GM12875 (cell line): ENCODE results near the gene SPRY1.

Experiments
- H3K4me3 ChIP-seq: one replicate; pipeline ENCODE4 v1.5.1; 2011; ENCODE audit warnings: low read depth, low read length, control low read depth
- TF ChIP-seq, protein P1 (sequence below): IDR thresholded peaks from 2 replicates; pipeline ENCODE4 v1.5.1; 2011; ENCODE audit warnings: low read depth, mild to moderate bottlenecking, control low read depth, inconsistent platforms, low read length, moderate library complexity, borderline replicate concordance; ENCODE audit not compliant: insufficient read depth

SPRY1 gene

DNA sequence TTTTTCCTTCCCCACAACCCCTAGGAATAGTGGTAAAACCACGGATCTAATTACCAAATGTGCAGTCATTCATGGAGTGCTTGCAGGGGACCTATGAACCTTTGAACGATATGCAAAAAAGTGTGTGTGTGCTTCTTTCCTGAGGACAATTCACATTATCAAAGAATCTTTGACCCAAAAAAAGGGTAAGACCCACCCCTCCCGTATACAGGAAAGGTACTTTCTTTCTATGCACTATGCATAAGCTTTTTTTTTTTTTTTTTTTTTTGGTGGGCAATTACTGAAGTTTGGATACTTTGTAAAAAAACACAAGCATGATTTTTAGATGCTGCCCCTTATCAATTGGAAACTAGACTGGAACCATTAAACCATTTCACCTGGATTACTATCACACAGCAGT is 31.4 kb downstream of the SPRY1 start:
- TF ChIP-seq, protein P1, sequence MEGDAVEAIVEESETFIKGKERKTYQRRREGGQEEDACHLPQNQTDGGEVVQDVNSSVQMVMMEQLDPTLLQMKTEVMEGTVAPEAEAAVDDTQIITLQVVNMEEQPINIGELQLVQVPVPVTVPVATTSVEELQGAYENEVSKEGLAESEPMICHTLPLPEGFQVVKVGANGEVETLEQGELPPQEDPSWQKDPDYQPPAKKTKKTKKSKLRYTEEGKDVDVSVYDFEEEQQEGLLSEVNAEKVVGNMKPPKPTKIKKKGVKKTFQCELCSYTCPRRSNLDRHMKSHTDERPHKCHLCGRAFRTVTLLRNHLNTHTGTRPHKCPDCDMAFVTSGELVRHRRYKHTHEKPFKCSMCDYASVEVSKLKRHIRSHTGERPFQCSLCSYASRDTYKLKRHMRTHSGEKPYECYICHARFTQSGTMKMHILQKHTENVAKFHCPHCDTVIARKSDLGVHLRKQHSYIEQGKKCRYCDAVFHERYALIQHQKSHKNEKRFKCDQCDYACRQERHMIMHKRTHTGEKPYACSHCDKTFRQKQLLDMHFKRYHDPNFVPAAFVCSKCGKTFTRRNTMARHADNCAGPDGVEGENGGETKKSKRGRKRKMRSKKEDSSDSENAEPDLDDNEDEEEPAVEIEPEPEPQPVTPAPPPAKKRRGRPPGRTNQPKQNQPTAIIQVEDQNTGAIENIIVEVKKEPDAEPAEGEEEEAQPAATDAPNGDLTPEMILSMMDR: no peak
- H3K4me3 ChIP-seq: no peak overlapping the region

DNA sequence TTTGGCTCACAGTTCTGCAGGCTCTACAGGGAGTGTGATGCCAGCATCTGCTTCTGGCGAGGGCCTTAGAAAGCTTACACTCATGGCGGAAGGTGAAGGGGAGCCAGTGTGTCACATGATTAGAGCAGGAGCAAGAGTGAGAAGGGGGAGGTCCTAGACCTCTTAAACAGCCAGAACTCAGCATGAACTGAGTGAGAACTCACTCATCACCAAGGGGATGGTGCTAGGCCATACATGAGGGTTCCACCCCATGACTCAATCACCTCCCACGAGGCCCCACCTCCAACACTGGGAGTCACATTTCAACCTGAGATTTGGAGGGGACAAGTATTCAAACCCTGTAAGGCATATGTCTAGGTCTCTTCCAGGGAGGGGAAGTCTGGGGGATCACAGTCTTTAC is 33.4 kb downstream of the SPRY1 start:
- H3K4me3 ChIP-seq: no peak overlapping the region
- TF ChIP-seq, protein P1: no peak

DNA sequence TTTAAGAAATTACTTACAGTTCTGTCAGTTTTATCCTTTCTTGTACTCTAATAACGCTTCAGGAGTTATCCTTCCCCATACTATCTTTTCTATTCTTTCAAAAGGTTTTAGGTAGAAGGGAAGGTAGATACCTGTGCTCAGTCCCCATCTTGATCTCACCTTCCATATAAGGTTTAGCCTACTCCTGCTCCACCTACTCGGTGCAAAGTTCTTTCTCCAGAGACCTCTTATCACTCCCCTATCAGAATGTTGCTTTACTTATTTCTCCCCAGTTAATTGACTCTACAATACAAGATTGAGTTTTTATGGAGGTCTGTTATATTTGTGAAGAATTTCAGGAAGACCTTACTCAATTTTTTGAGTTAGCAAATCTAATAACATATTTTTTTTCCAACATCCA is 33.9 kb downstream of the SPRY1 start:
- H3K4me3 ChIP-seq: no peak overlapping the region
- TF ChIP-seq, protein P1: no peak

DNA sequence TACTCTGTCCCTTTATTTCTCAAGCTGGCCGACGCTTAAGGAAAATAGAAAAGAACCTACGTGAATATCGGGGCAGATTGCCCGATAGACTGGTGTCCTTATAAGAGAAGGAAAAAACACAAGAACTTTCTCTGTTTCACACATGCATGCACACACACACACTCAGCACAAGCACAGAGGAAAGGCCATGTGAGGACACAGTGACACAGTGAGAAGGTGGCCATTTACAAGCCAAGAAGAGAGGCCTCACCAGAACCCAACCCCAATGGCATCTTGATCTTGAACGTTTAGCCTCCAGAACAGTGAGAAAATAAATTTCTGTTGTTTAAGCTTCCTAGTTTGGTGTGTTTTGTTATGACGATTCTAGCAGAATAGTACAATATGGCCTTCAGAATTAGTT is 37.0 kb downstream of the SPRY1 start:
- no peak overlapping the region for H3K4me3 ChIP-seq
- TF ChIP-seq, protein P1: no peak

DNA sequence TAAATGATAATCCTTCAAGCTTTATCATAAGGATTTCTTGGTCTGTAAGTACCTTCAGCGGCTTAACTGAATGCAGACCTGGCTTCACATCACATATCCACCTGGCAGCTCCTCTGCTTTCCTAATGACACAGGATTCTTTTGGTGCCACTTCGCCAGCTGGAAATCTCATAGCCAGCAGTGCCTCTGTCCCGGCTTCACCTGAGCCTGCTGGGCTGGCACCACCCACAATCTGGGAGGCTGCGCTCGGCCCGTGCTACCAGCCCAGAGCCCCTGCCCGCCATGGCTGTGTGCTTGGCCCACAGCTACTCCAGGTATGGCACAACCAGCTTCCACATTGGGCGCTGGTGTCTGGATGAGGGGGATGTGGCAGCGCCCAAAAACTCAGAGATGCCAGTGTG is 37.4 kb downstream of the SPRY1 start:
- H3K4me3 ChIP-seq: no peak overlapping the region
- TF ChIP-seq, protein P1: no peak

DNA sequence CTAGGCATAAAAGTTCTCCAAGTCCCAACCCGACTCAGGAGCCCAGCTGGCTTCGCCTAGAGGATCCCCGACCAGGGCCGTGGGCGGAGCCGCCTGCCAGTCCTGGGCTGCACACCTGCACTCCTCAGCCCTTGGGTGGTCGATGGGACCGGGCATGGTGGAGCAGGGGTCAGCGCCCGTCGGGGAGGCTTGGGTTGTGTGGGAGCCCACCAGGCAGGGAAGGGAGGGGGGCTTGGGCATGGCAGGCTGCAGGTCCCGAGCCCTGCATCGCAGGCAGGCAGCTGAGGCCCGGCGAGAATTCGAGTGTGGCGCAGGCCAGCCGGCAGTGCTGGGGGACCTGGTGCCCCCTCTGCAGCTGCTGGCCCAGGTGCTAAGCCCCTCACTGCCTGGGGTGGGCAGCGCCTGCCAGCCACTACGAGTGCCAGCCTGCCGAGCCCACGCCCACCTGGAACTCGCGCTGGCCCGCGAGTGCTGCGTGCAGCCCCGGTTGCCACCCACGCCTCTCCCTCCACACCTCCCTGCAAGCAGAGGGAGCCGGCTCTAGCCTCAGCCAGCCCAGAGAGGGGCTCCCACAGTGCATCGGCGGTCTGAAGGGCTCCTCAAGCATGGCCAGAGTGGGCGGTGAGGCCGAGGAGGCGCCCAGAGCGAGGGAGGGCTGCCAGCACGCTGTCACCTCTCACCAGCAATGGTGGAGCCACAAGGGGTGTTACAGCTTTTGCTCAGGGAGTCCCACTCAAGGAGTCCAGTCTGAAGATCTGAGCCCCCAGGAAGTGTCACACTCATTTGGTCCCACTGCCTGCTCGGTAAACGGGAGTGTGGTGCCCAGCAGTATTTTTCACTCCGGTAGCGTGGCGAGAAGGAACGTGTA is 38.9 kb downstream of the SPRY1 start:
- TF ChIP-seq, protein P1: no peak
- no peak overlapping the region for H3K4me3 ChIP-seq

DNA sequence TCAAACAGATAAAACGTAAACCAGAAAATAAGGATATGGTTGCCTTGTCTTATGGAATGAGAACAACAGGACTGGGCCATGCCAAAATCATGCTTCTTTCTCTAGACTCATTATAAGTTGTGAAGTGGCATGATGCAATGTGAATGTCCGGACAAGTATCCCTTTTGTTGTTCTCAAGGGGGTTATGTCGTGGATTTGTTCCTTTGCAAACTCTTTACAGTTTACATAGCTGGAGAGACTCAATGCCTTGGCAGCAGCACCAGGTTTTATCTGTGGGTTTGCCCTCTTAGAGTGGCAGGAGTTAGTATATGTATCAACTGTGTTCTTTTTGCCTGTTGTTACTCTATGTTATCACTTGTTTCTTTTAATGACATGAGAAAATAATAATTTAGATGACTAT is 41.4 kb downstream of the SPRY1 start:
- H3K4me3 ChIP-seq: no peak overlapping the region
- TF ChIP-seq, protein P1: no peak
